NCI-H1436 (cell line): ENCODE data around the gene RPL34.

ENCODE experiments used
- DNase-seq: peaks from one replicate; lab custom pipeline; 2025; lab: John Stamatoyannopoulos, UW

RPL34 gene

DNA sequence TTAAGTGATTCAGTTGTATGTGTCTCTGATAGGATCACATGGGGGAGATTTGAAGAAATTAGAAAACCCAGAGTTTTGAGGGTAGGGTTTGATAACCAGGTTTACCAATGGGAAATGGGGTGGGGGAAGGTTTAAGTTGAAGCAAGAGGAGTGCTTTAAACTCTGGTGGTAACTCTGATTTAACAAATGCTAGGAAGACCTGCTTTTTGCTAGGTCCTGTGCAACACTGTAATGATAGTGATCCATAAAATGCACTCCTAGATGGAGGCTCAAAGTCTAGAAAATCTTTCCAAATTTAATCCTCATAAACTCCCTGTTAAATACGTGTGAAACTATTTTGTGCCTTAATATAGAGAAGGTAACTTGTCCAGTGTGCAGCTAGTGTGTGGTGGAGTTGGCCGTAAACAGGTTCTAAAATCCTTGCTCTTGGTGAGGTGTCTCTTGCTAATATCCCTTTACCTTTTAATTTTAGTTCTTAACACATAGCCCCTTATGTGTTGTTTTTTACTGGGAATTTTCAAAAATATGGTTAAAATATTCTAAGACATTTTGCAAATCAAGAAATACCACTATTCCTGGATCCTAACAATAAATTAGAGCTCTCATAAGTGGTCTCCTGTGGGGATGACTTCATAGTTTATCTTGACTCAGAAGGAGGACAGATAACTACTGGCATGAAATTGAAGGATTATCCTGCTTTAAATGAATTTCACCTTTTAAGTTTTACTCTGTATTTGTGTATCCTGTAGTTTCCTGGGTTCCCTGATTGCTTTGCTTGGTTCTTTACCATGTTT is 4.1 kb downstream of the RPL34 start:
- no peak for DNase-seq

DNA sequence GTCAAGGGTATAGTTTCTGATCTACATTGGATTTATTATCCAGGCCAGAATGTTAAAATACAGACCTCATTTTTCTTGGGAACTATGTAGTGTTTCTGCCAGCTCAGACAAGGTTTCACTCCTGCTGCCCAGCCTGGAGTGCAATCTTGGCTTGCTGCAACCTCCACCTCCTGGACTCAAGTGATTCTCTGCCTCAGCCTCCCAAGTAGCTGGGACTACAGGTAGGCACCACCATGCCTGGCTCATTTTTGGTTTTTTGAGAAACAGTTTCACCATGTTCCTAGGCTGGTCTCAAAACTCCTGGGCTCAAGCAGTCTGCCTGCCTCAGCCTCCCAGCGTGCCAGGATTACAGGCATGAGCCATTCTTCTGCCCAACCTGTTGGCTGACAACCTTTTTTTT is 5.7 kb downstream of the RPL34 start:
- DNase-seq, result no peak

DNA sequence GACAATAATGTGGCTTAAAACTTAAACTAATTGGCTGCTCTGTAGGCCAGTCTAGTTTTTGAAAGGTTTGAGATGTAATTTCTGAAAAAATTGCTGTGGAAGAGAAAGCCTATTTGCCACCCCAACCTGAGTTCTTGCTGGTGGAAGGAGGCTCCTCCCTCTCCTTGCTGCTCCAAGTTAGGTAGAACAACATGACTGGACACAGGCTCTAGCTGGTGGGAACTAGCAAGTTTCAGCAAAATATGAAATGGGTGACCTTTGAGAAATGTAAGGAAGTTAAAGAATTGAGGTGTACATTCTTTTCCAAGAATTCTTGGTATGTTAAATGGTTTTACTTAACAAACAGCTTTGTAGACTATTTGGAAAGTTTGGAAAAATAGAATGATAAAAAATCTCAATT is 8.0 kb downstream of the RPL34 start:
- no peak for DNase-seq

DNA sequence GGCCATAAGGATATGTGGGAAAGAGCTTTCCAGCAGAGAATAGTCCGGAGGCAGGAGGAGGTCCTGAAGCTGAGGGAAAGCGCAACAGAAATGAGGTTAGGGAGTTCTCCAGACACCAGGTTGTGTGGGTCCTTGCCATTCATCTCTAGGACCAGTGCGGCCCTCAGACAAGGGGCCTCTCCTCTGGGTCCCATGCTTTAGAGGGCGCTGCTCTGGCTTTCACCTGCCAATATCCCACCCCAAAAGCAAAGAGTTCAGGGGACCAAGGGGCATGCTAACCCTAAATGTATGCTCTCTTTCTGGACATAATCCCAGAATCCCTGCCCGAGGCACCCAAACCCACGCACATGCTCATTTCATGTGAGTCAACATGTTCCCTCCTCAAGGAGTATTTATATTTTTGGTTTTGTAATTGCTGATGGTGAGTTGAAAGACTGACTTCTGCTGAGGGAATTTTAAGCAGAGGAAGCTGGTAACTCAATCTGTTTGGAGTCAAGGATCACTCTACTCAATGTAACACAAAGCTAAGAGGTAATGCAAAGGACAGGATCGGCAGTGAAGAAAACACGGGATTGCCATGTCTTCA is 14.8 kb downstream of the RPL34 start:
- DNase-seq, result no peak

DNA sequence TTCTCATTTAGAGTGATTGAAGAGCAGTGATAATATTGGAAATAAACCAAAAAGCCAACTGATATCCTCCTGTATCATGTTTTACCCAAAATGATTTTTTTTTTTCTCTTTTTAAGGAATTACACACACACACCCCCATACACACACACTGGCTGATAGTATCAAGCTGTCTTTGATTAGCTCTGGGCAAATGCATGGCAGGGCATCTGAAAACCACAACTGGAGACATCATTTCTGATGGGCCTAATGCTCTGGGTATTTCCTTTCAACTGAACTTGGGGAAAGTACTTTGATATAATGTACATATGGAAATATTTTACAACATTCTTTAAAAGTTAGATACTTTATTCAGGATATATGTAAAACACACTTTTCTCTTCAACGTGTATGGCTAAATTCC is 15.9 kb downstream of the RPL34 start:
- DNase-seq, result no peak

DNA sequence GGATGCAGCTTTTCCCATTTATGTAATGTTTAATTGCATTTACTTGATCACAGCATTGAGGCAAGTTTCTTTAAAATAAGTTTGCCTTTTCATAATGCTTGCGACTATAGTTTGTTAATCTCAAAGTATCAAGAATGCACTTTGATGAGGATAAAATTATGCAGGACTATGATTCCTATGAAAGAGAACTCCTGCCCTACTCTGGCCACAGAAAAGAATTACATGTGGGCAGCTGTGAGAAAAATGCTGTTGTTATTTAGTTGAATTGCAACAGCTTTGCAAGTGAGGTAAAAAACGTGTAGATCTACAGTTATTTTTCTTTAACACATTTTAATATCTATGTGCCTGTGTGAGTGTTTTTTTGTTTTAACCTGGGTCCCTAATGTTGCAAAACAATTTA is 17.5 kb downstream of the RPL34 start:
- no peak for DNase-seq

DNA sequence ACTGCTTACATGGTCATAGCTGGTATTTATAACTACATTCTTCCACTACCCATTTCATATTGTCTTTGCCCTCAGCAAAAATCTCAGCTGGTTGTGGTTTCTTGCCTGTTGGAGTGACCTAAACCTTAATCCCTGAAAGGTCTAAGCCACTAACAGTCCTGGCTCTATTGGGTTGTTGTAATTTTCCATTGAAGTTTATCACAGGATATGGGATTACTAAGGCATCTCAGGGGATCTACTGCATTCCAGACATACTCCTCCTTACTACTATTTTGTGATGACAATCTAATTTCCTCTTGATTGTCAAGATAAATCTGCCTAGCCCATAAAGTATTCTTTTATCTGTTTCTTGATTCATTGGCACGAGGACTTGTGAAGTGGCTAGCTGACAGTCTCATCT is 23.9 kb downstream of the RPL34 start:
- DNase-seq, result no peak

DNA sequence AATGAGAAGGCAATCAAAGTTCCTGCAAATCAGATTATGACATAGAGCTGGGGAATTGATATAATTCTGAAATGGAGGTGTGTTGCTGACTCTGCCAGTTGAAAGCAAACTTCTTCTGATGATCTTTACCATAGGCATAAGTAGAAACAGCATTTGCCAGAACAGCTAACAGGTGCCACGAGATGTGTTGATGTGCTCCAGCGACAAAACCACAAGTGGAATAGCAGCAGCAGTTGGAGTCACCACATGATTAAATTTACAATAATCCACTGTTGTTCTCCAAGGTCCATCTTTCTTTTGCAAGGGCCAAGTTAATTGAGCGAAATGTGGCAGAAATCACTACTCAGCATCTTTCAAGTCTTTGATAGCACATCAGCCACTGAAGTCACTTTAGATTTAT is 26.3 kb downstream of the RPL34 start:
- DNase-seq, result no peak

DNA sequence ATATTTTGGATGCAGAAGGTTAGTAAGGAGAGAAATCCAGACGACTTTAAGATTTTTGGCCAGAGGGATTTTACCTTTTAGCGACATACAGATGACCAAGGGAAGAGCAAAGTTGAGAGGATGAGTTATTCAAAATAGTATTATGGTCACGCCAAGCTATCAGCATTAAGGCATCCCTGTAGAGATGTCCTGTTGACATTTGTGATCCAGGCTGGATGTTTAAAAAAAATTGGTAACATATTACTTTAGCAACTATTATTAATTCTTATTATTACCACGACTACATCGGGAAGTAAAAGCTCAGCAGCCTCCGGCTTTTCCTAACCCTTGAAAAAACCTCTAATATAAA is 29.5 kb downstream of the RPL34 start:
- DNase-seq, result no peak

DNA sequence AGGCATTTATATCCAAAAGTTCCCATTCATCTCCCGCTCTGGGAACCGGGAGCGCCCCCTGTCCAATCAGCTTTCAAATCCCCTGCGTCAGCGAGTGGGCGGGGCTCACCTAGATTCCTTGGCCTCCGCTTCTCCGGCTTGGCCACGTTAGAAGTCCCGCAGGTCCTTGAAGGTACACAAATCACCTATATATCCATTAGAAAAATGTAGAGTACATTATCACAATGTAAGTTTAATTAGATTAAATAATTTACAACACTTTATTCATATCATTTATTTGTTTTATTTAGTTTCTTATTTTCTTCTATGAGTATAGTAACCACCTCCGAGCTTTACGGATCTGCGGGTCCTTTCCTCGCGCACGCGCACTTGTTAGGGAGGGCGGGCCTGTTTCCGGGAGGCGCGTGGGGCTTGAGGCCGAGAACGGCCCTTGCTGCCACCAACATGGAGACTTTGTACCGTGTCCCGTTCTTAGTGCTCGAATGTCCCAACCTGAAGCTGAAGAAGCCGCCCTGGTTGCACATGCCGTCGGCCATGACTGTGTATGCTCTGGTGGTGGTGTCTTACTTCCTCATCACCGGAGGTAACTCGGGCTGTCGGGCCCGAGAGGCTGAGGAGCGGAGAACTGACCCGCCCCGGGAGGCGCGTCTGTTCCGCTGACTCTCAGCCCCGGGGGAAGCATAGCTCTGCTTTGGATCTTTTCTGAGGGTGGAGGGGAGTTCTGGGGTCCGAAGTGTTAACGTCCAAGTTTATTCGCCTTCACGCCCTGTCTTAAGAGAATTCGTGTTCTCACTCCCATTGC is 30.0 kb downstream of the RPL34 start, which contains the start of gene OSTC:
Gene OSTC (plus strand): TSS at position 388 of the 802 bp plus-strand sequence. CDS start 57 bp downstream, at position 445.
- DNase-seq, result peak; percentile 95

DNA sequence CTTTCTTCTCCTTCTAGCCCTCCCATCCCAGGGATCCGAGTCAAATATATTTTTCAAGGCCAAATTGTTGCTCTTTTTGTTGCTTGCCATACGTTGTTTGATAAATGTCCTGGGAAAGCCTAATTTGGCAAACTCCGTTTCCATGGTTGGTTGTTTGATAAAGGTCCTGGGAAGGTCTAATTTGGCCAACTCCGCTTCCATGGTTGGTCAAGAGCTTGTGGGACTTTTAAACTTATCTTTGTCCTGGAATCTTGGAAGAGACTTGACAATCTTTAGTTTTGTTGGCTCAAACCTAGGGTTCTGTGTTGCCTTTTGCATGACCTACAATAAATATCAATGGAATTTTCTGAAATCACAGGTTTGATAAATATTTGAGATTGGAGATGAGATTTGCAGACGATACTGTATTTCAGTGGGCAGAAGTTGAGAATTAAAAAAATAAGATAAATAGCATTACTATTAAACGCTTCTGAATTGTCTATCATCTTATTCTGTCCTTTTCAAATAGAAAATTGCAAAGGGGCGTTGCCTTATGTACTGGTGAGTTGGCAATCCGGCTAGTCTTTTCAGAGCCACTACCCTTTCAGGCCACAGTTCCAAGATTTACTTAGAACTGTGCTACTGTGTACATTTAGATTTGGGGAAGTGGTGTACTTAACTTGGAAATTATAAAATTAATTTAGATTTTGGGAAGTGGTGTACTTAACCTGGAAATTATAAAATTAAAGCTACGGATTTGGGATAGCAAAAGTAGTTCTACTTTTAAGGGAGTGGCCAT is 30.8 kb downstream of the RPL34 start:
- DNase-seq, result no peak

DNA sequence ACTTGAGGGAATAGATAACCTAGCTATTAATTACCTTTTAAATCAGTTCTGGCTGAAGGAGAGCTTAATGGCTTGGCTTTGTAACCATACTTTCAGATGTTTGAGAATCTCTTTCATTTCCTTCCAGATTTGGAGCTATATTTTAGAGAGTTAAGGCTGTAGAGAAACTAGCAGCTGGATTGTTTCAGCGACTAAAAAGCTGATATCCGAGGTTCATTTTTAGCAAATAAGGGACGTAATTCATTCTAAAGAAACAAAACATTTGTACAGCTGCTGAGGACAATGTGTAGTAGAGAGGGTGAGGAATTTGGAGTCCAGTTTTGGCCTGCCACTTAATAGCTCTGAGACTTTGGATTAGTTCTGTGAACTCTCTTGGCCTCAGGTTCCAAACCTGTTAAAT is 42.3 kb downstream of the RPL34 start:
- no peak for DNase-seq

DNA sequence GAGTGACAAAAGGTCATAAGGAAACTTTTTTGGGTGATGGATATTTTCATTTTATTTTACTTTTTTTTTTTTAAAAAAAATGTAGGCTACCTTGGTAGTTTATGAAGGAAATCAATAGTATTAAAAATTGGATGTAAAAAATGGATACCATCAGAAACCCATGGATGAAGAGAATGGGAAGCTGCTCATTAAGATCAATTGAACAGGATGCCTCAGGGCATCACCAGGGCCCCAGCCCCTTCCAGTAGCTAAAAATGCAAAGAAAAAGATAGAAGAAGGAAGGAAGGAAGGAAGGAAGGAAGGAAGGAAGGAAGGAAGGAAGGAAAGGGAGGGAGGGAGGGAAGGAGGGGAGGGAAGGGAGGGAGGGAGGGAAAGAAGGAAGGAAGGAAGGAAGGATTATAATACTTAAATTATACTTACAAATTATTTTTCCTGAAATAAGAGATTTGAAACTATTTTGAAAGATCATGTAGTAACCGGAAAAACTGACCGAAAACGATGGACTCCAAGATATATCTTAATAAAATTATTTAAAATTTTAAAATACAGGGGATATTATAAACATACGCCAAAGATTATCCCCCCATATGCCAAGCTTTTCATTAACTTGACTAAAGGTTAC is 54.1 kb downstream of the RPL34 start:
- DNase-seq, result no peak
